Lower leg skin (tissue), 3 donors: Measurements from ENCODE around the gene TXNIP.

ENCODE experiments used
- CTCF ChIP-seq, 3 donors: fragments of 450-650 bp; IDR thresholded peaks; one replicate each; pipeline ENCODE4 v1.5.1; 2016; ENCODE audit warnings: antibody characterized with exemption in 3 of 3, mild to moderate bottlenecking in 3 of 3, moderate library complexity in 2 of 3
- POLR2A ChIP-seq, 2 donors: fragments of 450-650 bp; IDR thresholded peaks; one replicate each; pipeline ENCODE4 v1.6.1; 2016 to 2017; ENCODE audit warnings: antibody characterized with exemption in 2 of 2, mild to moderate bottlenecking in 1 of 2, moderate library complexity in 1 of 2

GRCh38 chr1:145990249-145990855 lies 6.0 kb downstream of the TXNIP start:
- TF ChIP-seq CTCF (IDR thresholded peaks at IDR 0.05) (no peak), POLR2A (IDR thresholded peaks at IDR 0.05) (no peak)
